NCI-H2227 treated with DMSO at 0.1 percent for 48 hours (cell line): Measurements from ENCODE around the gene TMEM196.
"Not testable (repeated sequence)": the region's sequence is repeated elsewhere in the genome, so short reads cannot be mapped to it uniquely, and the experiment has no call there.

Source experiments
- DNase-seq: peaks from one replicate; lab custom pipeline; 2025; lab: John Stamatoyannopoulos, UW

Gene TMEM196

GRCh38 chr7:19707240-19707639 is 66.2 kb downstream of the TMEM196 start:
- DNase-seq = no peak

GRCh38 chr7:19705663-19706062 is 67.8 kb downstream of the TMEM196 start:
- no peak for DNase-seq

GRCh38 chr7:19701471-19701870 is 71.9 kb downstream of the TMEM196 start:
- no peak for DNase-seq

GRCh38 chr7:19700936-19701335 is 72.5 kb downstream of the TMEM196 start:
- no peak for DNase-seq

- DNase-seq = no peak
Measured at GRCh38 chr7:19698331-19698730, 75.1 kb downstream of the TMEM196 start.

GRCh38 chr7:19696926-19697325 is 76.5 kb downstream of the TMEM196 start:
- DNase-seq = no peak

GRCh38 chr7:19692111-19692828 is 81.1 kb downstream of the TMEM196 start:
- DNase-seq = no peak

GRCh38 chr7:19690736-19691135 is 82.7 kb downstream of the TMEM196 start:
- DNase-seq = no peak

- DNase-seq = not testable (repeated sequence)
Measured at GRCh38 chr7:19689130-19689529, 84.3 kb downstream of the TMEM196 start.

GRCh38 chr7:19681596-19681995 is 91.8 kb downstream of the TMEM196 start:
- no peak for DNase-seq

- DNase-seq = no peak
Measured at GRCh38 chr7:19677180-19677579, 96.2 kb downstream of the TMEM196 start.

- DNase-seq = no peak
Measured at GRCh38 chr7:19675816-19676215, 97.6 kb downstream of the TMEM196 start.

- no peak for DNase-seq
Measured at GRCh38 chr7:19674266-19674960, 99.0 kb downstream of the TMEM196 start.

GRCh38 chr7:19670806-19671205 is 102.6 kb downstream of the TMEM196 start:
- DNase-seq = no peak
